KMS-11 (cell line): ENCODE results near the gene KLHL35.

ENCODE experiments used
- H2AFZ ChIP-seq: fragments of 200-600 bp; sonication (generic); 2 replicates; pipeline ENCODE4 v1.6.1; 2016; ENCODE audit warnings: antibody characterized with exemption, mixed run types, low read depth
- H3K27ac ChIP-seq: fragments of 200-600 bp; sonication (generic); 2 replicates; pipeline ENCODE4 v1.6.1; 2016; ENCODE audit warnings: mild to moderate bottlenecking, mixed run types
- H3K27me3 ChIP-seq: fragments of 200-600 bp; sonication (generic); 2 replicates; pipeline ENCODE4 v1.6.1; 2017; ENCODE audit warnings: mild to moderate bottlenecking, low read depth, mixed run types, moderate library complexity; ENCODE audit not compliant: insufficient read depth
- H3K36me3 ChIP-seq: fragments of 200-600 bp; sonication (generic); 2 replicates; pipeline ENCODE4 v1.6.1; 2017; ENCODE audit warnings: mild to moderate bottlenecking, mixed run types; ENCODE audit not compliant: insufficient read depth
- H3K4me1 ChIP-seq: fragments of 200-600 bp; sonication (generic); 2 replicates; pipeline ENCODE4 v1.6.1; 2016; ENCODE audit warnings: mild to moderate bottlenecking, low read depth, mixed run types; ENCODE audit not compliant: poor library complexity, severe bottlenecking
- H3K4me2 ChIP-seq: fragments of 200-600 bp; sonication (generic); 2 replicates; pipeline ENCODE4 v1.7.0; 2016; ENCODE audit warnings: mild to moderate bottlenecking, mixed run types
- H3K4me3 ChIP-seq: fragments of 200-600 bp; sonication (generic); IDR thresholded peaks from 2 replicates; pipeline ENCODE4 v1.6.1; 2017; ENCODE audit warnings: low read depth, low read length, mixed read lengths; ENCODE audit not compliant: insufficient read depth
- H3K79me2 ChIP-seq: fragments of 200-600 bp; sonication (generic); 2 replicates; pipeline ENCODE4 v1.6.1; 2016; ENCODE audit warnings: low read depth, mixed run types; ENCODE audit not compliant: insufficient read depth
- H3K9ac ChIP-seq: fragments of 200-600 bp; sonication (generic); 2 replicates; pipeline ENCODE4 v1.6.1; 2016; ENCODE audit warnings: mild to moderate bottlenecking, mixed run types
- H4K20me1 ChIP-seq: fragments of 200-600 bp; sonication (generic); 2 replicates; pipeline ENCODE4 v1.6.1; 2016; ENCODE audit warnings: mild to moderate bottlenecking, mixed run types; ENCODE audit not compliant: insufficient read depth
- TF ChIP-seq, protein P1 (sequence below): fragments of 200-600 bp; sonication (generic); conservative IDR thresholded peaks from 2 replicates; pipeline ENCODE4 v1.6.1; 2017; ENCODE audit warnings: low read depth, mild to moderate bottlenecking, antibody characterized with exemption, low read length, moderate library complexity, mixed read lengths

KLHL35 gene, protein sequence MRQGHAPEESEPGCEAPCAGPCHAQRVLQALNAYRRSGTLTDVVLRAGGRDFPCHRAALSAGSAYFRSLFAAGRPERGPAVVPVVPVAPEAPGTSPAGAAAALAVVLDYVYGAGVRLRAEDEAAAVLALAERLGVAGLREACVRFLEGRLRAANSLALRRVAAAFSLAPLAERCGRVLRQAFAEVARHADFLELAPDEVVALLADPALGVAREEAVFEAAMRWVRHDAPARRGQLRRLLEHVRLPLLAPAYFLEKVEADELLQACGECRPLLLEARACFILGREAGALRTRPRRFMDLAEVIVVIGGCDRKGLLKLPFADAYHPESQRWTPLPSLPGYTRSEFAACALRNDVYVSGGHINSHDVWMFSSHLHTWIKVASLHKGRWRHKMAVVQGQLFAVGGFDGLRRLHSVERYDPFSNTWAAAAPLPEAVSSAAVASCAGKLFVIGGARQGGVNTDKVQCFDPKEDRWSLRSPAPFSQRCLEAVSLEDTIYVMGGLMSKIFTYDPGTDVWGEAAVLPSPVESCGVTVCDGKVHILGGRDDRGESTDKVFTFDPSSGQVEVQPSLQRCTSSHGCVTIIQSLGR

DNA sequence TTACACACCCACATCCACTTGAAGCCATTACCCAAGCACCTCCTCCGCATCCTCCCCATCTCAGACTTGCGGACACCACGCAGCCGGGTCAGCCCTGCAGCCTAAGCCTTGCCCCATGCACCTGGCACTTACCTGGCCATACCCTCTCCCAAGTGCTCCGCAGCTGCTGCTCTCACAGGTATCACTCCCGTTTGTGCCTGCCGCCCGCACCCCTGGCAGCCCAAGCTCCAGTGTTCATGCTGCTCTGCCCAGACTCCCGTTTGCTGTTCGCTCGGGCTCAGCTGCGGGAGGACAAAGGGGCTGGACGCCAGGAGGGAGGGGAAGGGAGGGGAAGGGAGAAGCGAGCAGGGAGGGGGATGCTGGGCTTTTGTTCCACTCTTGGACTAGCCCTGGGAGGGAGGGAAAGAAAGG is at the start of gene KLHL35:
KLHL35 (minus strand) TSS at position 293 of the 411 bp plus-strand sequence. CDS start 2,574 bp downstream, outside the sequence.
- Histone ChIP-seq H3K9ac (no peak within 1 kb of the TSS), H3K36me3 (no peaks in the 10 kb centered on the region), H3K27me3 (no peaks in the 10 kb centered on the region), H2AFZ (no peak within 1 kb of the TSS), H3K79me2 (no peaks in the 10 kb centered on the region), H3K4me3 (no peak within 1 kb of the TSS), H3K4me2 (no peak within 1 kb of the TSS), H3K4me1 (no peaks in the 10 kb centered on the region), H3K27ac (no peak within 1 kb of the TSS), H4K20me1 (no peaks in the 10 kb centered on the region)
- TF ChIP-seq, protein P1, sequence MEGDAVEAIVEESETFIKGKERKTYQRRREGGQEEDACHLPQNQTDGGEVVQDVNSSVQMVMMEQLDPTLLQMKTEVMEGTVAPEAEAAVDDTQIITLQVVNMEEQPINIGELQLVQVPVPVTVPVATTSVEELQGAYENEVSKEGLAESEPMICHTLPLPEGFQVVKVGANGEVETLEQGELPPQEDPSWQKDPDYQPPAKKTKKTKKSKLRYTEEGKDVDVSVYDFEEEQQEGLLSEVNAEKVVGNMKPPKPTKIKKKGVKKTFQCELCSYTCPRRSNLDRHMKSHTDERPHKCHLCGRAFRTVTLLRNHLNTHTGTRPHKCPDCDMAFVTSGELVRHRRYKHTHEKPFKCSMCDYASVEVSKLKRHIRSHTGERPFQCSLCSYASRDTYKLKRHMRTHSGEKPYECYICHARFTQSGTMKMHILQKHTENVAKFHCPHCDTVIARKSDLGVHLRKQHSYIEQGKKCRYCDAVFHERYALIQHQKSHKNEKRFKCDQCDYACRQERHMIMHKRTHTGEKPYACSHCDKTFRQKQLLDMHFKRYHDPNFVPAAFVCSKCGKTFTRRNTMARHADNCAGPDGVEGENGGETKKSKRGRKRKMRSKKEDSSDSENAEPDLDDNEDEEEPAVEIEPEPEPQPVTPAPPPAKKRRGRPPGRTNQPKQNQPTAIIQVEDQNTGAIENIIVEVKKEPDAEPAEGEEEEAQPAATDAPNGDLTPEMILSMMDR, result no peak

DNA sequence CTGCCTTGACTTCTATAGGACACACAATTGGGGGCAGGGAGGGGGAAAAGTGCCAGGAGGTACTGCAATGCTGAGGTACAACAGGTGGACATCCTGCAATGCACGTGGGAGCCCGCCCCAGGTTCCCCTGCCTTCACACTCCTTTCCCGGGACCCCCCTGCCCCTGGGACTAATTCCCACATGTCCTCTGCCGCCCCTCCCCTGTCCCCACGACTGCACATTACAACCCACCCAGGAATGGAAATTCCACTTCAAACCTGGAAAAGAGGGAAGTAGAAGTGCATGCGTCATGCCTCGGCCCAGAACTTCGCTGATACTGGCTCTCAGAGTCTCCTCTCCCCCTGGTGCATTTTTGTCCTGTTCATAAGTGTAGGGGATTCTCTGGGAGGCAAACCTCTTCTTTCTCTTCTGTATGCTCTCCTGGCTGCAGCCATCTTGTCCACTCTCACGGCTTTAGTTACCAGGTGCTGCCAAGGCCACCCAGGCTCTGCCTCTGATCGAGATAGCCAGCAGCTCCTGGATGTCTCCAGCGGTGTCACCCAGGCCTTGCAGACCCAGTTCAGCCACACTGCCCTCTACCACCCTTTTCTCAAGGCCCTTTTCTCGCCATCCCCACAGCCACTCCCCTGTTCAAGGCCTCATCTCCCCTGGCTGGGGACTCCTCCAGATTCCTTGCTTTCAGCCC is 49.1 kb upstream of the KLHL35 start:
- H3K9ac ChIP-seq, result no peak overlapping the region

DNA sequence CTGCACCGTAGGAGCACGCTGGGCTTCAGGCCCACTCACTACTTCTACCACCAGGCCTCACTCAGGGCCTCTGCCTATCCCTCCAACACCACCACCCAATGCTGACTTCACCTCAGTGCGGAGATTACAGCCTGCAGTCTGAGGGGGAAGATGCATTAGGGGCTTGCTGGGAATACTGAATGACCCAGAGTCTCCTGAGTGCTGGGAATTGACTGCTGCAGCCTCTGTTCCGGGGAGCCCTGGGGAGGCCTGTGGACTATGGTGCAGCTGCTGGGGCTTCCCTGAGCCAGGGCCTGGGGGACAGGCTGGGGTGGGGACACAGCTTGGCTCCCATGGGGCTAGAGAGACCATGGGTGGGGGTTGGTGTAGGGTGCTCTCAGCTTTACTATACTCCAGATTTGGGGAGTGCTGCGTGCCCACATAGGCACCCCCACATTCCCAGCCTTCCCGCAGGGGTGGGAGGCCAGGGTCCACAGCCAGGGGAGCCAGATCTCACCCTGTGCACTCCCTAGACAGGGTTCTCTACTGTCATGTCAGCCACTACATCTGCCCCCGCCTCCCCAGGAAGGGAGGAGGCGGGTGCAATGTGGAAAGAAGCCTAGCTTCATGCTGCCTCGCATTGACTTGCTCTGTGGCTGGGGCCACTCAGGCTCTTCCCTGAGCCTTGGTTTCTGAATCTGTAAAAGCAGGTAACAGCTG is 48.4 kb upstream of the KLHL35 start:
- Histone ChIP-seq H3K4me1 (no peaks in the 10 kb centered on the region), H4K20me1 (no peaks in the 10 kb centered on the region), H3K27ac (no peak overlapping the region), H3K36me3 (no peaks in the 10 kb centered on the region), H3K27me3 (no peaks in the 10 kb centered on the region), H3K4me3 (no peak overlapping the region), H3K79me2 (no peaks in the 10 kb centered on the region), H2AFZ (no peak overlapping the region), H3K4me2 (no peak overlapping the region), H3K9ac (no peak overlapping the region)
- TF ChIP-seq, protein P1, result no peak

More for the DNA sequence above, 49.1 kb upstream of the KLHL35 start:
- Histone ChIP-seq H3K36me3 (no peaks in the 10 kb centered on the region), H3K4me2 (no peak overlapping the region), H4K20me1 (no peaks in the 10 kb centered on the region), H3K79me2 (no peaks in the 10 kb centered on the region), H3K4me3 (no peak overlapping the region), H3K27me3 (no peaks in the 10 kb centered on the region), H2AFZ (no peak overlapping the region), H3K27ac (no peak overlapping the region), H3K4me1 (no peaks in the 10 kb centered on the region)
- TF ChIP-seq, protein P1, result no peak
